Right cardiac atrium (tissue), 5 donors: ENCODE measurements around the gene RAD50. TPM values are rescaled to one million over a fixed set of nuclear protein-coding genes. Genes with fewer than 3 reads are reported as not detected.
"Not testable (repeated sequence)": the region's sequence is repeated elsewhere in the genome, so short reads cannot be mapped to it uniquely, and the experiment has no call there.

Experiments
- ATAC-seq, 2 donors: fragments of 200-7000 bp; cut with Tn5 transposase; one replicate each; pipeline versions ENCODE4 v1.8.0 to v1.9.1; 2020; ENCODE audit warnings: moderate library complexity in 2 of 2, mild to moderate bottlenecking in 1 of 2
- DNase-seq, 3 donors: peaks; one replicate each; pipeline ENCODE4 v3.0.0-alpha.2; 2020
- H3K27ac ChIP-seq: one replicate; pipeline ENCODE4 v1.5.1; 2013; ENCODE audit warnings: mild to moderate bottlenecking, low read length, control low read depth, moderate library complexity
- H3K27me3 ChIP-seq: one replicate; pipeline ENCODE4 v1.6.1; 2013; ENCODE audit not compliant: control insufficient read depth, insufficient read depth
- H3K4me1 ChIP-seq: one replicate; pipeline ENCODE4 v1.6.1; 2013; ENCODE audit warnings: low read length; ENCODE audit not compliant: control insufficient read depth, insufficient read depth
- H3K4me3 ChIP-seq: one replicate; pipeline ENCODE4 v1.5.1; 2013; ENCODE audit warnings: low read length, control low read depth
- H3K9me3 ChIP-seq: one replicate; pipeline ENCODE4 v1.6.1; 2013; ENCODE audit warnings: low read length; ENCODE audit not compliant: control insufficient read depth
- WGBS: extraction: QIAGEN DNeasy Blood & Tissue Kit; methylation state at CpG from one replicate; pipeline ENCODE4 v1.1.7; 2013; 5-methylcytosine and 5-hydroxymethylcytosine counted together
- intact Hi-C, 4 donors: fragments of 100-400 bp; cut with DNase I; formaldehyde crosslinking; loops; one replicate each; pipeline versions ENCODE4 v1.11.0 to v1.14.0; 2022 to 2023
- polyA plus RNA-seq: library from polyadenylated mRNA; stranded (reverse); fragments of 200-250 nt; gene quantifications from one replicate; pipeline ENCODE4 v1.2.3, GENCODE V29; 2013
- total RNA-seq, 4 donors: library from RNA; stranded (reverse); fragmentation: NEBNext Ultra II Directional; extraction: Animal tissue kit (Norgen Biotek cat#: 25700); gene quantifications; one replicate each; pipeline ENCODE4 v1.2.1, GENCODE V29; 2021
- donor health status: healthy with polysubstance abuse.
- donor health status: DM: no; HTN: yes; CAD: no.
- donor health status: DM: no; HTN: no; CAD: no.
- donor health status: DM: no; HTN: yes; CAD: no; lungs with severe emphysema.
- donor health status: DM: yes; HTN: yes; CAD: no.

Gene RAD50
- total and polyA plus RNA-seq, 5 donors, result 8.0 to 32.0 (median 29.1) TPM

DNA sequence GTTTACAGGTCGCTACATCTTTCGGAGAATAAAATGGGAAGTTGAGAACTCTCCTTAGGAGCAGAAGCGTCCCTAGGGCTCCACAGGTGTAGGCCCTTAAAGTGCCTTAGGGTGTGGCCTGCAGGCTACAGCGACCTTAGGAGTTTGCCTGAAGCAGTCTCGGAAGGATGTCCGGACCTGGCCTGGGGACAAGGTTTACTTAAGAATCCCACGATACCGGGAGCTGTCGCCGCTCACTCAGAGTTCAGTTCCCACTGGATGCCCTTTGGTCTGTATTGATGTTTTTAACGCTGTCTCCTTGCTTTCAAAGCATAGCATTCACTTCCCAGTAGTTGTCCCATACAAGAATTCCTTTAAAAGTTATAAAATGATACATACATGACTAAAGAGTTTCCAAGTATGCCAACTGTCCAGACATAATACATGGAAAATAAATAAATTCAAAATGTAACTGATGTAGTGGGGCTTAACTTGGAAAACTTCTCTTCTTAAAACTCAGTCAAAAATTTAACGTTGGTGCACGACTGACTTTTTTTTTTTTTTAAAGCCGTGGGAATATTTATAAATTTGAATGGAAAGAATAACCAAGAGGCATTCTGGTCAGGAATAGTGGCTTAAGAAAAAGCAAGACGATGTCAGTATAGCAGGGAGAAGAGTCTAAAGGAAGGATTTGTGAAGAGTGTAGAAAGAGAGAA is 848 bp downstream of the RAD50 start:
- ATAC-seq (peak; percentile 59 to 64), DNase-seq (peak; percentile 32 to 59 (median 52))
- WGBS, result 7% methylated on average over 15 of the region's 15 CpGs
- intact Hi-C loops, result no loop called here
- no peaks in the 10 kb centered on the region for H3K27me3 ChIP-seq
- peak overlapping the region; percentile 59 for H3K4me3 ChIP-seq
- H3K27ac ChIP-seq, result peak overlapping the region; percentile 61
- no peaks in the 10 kb centered on the region for H3K9me3 ChIP-seq
- H3K4me1 ChIP-seq, result no peaks in the 10 kb centered on the region

DNA sequence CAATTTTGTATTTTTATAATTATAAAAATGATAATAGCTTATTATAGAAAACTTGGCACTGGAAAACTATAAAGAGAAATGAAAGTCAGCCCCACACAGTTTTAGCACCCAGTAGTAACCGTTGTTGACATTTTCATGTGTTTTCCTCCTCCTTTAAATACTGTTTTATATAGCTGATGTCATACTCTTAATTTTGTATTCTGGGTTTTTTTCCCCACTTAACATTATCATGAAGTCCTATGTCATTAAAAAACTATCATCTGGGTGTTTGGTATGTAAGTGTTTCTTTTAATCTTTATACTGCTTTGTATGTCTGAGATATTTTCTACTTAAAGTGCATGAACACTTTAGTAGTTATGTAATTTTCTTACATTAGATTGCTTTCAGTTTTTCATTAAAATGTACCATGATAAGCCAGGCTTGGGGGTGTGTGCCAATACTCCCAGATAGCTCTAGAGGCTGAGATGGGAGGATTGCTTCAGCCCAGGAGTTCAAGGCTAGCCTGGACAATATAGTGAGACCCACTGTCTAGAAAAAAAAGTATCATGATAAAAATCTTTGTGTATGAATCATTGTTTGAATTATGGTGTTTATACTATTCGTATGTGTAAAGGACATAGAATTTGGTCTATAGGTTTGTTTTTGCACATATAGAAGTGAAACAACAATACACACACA is 2.7 kb downstream of the RAD50 start:
- intact Hi-C loops, result no loop called here
- ATAC-seq (no peak), DNase-seq (no peak)
- H3K27me3 ChIP-seq, result no peaks in the 10 kb centered on the region
- H3K27ac ChIP-seq, result no peak overlapping the region
- no peaks in the 10 kb centered on the region for H3K4me1 ChIP-seq
- WGBS, result 94% methylated on average over 2 of the region's 2 CpGs
- no peaks in the 10 kb centered on the region for H3K9me3 ChIP-seq
- no peak overlapping the region for H3K4me3 ChIP-seq

DNA sequence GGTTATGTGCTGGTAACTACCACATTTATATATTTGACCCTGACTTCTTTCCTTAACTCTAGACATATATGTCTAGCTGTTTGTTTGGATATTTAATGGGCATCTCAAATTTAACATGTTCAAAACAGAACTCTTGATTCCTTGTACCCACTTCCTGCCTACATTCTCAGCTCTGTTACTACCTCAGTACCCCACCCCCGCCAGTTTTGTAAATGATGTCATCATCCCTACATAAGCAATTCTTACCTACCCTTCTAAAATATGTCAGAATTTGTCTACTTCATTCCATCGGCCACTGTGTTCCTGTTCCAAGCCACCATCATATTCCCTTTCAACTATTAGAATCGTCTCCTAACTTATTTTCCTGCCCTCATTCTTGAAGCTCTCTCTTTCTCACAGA is 4.8 kb downstream of the RAD50 start:
- DNase-seq (no peak), ATAC-seq (no peak)
- H3K27ac ChIP-seq, result no peak overlapping the region
- no peaks in the 10 kb centered on the region for H3K9me3 ChIP-seq
- no peaks in the 10 kb centered on the region for H3K4me1 ChIP-seq
- intact Hi-C loops, result no loop called here
- H3K27me3 ChIP-seq, result no peaks in the 10 kb centered on the region
- no peak overlapping the region for H3K4me3 ChIP-seq
- WGBS, result 90% methylated on average over 3 of the region's 3 CpGs

DNA sequence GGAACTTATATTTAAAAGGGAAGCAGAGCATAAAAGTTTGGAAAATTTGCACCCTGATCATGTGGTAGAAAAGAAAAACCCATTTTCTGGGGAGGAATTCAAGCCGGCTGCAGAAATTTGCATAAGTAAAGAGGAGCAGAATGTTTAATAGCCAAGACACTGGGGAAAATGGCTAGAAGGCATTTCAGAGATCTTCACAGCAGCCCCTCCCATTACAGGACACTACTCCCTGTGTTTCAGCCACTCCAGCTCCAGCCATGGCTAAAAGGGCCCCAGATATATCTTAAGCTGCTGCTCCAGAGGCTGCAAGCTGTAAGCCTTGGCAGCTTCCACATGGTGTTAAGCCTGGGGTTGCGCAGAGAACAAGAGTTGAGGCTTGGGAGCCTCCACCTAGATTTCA is 7.8 kb downstream of the RAD50 start:
- H3K4me1 ChIP-seq, H3K4me3 ChIP-seq, intact Hi-C loops, H3K27ac ChIP-seq, H3K27me3 ChIP-seq, ATAC-seq, H3K9me3 ChIP-seq: not testable (repeated sequence)
- WGBS, result 98% methylated on average over 2 of the region's 2 CpGs
- DNase-seq, result peak in 1 of 3 donors; percentile 22

DNA sequence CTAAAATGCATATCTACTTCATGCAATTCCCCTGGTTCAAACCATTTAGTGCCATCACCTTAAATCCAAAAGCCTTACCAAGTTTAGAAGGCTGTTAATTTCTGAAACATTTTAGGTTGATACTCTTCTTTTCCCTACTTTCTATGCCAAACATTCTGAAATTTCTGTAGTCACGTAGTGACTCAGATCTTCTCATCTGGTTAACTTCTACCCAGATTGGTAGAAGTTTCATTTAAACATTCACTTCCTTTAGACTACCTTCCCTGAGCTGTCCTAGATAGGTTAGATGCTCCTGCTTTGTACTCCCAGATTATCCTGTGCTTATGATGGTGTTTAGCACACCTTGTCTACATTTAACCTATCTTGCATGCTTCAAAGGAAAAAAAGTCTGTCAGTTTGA is 9.9 kb downstream of the RAD50 start:
- H3K27me3 ChIP-seq, result no peaks in the 10 kb centered on the region
- no peaks in the 10 kb centered on the region for H3K4me1 ChIP-seq
- intact Hi-C loops, result no loop called here
- H3K9me3 ChIP-seq, result no peaks in the 10 kb centered on the region
- DNase-seq (no peak), ATAC-seq (no peak)
- no peak overlapping the region for H3K4me3 ChIP-seq
- no peak overlapping the region for H3K27ac ChIP-seq
- WGBS, result 100% methylated on average over 1 of the region's 1 CpG

DNA sequence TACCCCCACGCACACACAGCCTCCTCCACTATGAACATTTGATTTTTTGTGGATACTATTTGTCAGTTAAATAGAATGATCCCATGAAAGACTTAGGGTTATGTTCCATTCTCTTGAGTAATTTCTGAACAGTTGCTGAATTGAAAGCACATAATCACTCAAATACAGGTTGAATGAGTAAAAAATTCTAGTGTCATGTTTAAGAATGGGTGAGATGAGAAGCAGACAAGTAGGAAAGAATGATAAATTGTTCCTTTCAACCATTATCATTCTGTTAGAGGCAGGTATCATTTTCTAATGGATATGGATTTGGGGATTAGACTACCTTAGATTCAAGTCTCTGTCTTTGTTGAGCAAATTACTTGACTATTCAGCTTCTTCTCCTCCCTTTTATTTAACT is 19.3 kb downstream of the RAD50 start:
- no peaks in the 10 kb centered on the region for H3K9me3 ChIP-seq
- 97% methylated on average over 1 of the region's 1 CpG for whole genome bisulfite sequencing
- intact Hi-C loops, result no loop called here
- ATAC-seq (no peak), DNase-seq (no peak)
- H3K27ac ChIP-seq, result no peak overlapping the region
- H3K27me3 ChIP-seq, result no peaks in the 10 kb centered on the region
- no peak overlapping the region for H3K4me3 ChIP-seq
- no peaks in the 10 kb centered on the region for H3K4me1 ChIP-seq

DNA sequence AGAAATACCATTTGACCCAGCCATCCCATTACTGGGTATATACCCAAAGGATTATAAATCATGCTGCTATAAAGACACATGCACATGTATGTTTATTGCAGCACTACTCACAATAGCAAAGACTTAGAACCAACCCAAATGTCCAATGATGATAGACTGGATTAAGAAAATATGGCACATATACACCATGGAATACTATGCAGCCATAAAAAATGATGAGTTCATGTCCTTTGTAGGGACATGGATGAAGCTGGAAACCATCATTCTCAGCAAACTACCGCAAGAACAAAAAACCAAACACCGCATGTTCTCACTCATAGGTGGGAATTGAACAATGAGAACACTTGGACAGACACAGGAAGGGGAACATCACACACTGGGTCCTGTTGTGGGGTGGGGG is 27.8 kb downstream of the RAD50 start:
- intact Hi-C loops, H3K9me3 ChIP-seq, H3K27ac ChIP-seq, H3K27me3 ChIP-seq, DNase-seq, H3K4me3 ChIP-seq, H3K4me1 ChIP-seq, ATAC-seq: not testable (repeated sequence)
- WGBS, result 98% methylated on average over 2 of the region's 2 CpGs

DNA sequence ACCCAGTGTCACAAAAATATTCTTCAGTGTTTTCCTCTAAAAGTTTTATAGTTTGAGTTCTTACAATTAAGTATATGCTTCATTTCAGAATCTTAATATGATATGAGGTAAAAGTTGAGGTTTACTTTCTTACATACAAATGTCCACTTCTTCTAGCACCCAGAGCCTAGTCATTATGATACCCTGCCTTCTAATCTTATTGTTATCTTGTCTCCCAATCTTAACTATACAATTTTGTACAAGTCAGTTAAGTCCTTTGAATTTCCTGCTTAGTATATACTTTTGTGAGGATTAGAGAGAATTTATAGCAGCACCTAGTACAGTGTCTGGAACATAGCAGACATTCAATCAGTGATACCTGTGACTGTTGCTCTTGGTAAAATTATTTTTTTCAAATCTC is 29.3 kb downstream of the RAD50 start:
- intact Hi-C loops, result no loop called here
- Histone ChIP-seq H3K9me3 (no peaks in the 10 kb centered on the region), H3K4me3 (no peak overlapping the region), H3K4me1 (no peaks in the 10 kb centered on the region), H3K27ac (no peak overlapping the region), H3K27me3 (no peaks in the 10 kb centered on the region)
- no peak for DNase-seq
- no peak for ATAC-seq

DNA sequence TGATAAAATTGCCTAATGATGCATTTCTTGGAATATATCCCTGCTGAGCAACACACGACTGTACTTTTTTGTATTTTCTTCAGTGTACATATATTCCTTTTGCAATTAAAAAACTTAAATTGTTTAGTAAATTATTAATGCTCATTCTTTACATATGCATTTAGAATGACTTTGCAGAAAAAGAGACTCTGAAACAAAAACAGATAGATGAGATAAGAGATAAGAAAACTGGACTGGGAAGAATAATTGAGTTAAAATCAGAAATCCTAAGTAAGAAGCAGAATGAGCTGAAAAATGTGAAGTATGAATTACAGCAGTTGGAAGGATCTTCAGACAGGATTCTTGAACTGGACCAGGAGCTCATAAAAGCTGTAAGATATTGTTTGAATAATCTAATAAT is 32.7 kb downstream of the RAD50 start:
- no peaks in the 10 kb centered on the region for H3K4me1 ChIP-seq
- H3K9me3 ChIP-seq, result no peaks in the 10 kb centered on the region
- no peak overlapping the region for H3K27ac ChIP-seq
- intact Hi-C loops, result no loop called here
- DNase-seq, result no peak
- no peak overlapping the region for H3K4me3 ChIP-seq
- no peaks in the 10 kb centered on the region for H3K27me3 ChIP-seq
- 95% methylated on average over 1 of the region's 1 CpG for WGBS
- no peak for ATAC-seq

DNA sequence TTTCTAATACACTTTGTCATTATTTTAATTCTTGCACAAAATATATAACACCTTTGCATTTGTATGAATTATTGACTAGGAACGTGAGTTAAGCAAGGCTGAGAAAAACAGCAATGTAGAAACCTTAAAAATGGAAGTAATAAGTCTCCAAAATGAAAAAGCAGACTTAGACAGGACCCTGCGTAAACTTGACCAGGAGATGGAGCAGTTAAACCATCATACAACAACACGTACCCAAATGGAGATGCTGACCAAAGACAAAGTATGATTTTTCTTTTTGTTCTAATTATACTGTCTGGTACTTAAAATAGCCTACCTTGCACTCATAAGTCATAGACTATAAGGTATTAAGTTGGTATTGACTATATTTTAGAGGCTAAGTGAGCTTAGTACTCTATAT is 34.4 kb downstream of the RAD50 start:
- WGBS, result 86% methylated on average over 3 of the region's 3 CpGs
- no peak overlapping the region for H3K27ac ChIP-seq
- H3K27me3 ChIP-seq, result no peaks in the 10 kb centered on the region
- no peaks in the 10 kb centered on the region for H3K4me1 ChIP-seq
- no peaks in the 10 kb centered on the region for H3K9me3 ChIP-seq
- no peak for ATAC-seq
- intact Hi-C loops, result no loop called here
- H3K4me3 ChIP-seq, result no peak overlapping the region
- DNase-seq, result no peak

DNA sequence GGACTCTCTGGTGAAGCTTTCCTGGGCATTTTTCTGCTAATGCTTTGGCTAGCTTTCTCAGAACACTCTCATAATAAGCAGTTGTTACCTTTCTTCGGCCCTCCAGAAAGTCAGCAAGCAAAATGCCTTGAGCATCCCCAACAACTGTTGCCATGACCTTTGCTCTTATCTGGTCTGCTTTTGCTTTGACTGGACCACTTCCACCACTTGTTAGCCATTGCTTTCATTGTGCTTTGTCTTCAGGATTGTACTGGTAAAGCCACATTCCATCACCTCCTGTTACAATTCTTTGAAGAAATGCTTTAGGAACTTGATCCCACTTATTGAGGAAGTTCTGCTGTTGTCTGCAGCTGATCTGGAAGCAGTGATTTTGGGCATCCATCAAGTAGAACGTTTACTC is 35.7 kb downstream of the RAD50 start:
- WGBS, result 78% methylated on average over 2 of the region's 2 CpGs
- Histone ChIP-seq H3K27me3 (no peaks in the 10 kb centered on the region), H3K4me1 (no peaks in the 10 kb centered on the region), H3K9me3 (no peaks in the 10 kb centered on the region), H3K4me3 (no peak overlapping the region), H3K27ac (no peak overlapping the region)
- no peak for ATAC-seq
- no peak for DNase-seq
- intact Hi-C loops, result no loop called here
